Neural progenitor cell (in vitro differentiated cells): ENCODE data around the gene PLVAP. TPM values are rescaled to one million over a fixed set of nuclear protein-coding genes. Genes with fewer than 3 reads are reported as not detected.
A peak's percentile ranks its signal among the peaks of the same experiment; 100 is the strongest.

ENCODE experiments used
- DNase-seq: peaks from one replicate; pipeline ENCODE4 v3.0.0-alpha.2; 2016; ENCODE audit warnings: low spot score
- H2AFZ ChIP-seq: fragments of 200-600 bp; sonication (generic); replicated peaks from 2 replicates; pipeline ENCODE4 v1.6.1; 2016; ENCODE audit warnings: antibody characterized with exemption
- H3F3A ChIP-seq: fragments of 200-600 bp; sonication (generic); 2 replicates; pipeline ENCODE4 v1.6.1; 2016; ENCODE audit warnings: antibody characterized with exemption, low read depth
- H3K27ac ChIP-seq: fragments of 200-600 bp; sonication (generic); 2 replicates; pipeline ENCODE4 v1.5.1; 2016; ENCODE audit warnings: mild to moderate bottlenecking
- H3K27me3 ChIP-seq: fragments of 200-600 bp; sonication (generic); 2 replicates; pipeline ENCODE4 v1.6.1; 2016; ENCODE audit warnings: mild to moderate bottlenecking, moderate library complexity
- H3K36me3 ChIP-seq: fragments of 200-600 bp; sonication (generic); 2 replicates; pipeline ENCODE4 v1.5.1; 2016
- H3K4me1 ChIP-seq: fragments of 200-600 bp; sonication (generic); 2 replicates; pipeline ENCODE4 v1.6.1; 2016; ENCODE audit warnings: mixed run types
- H3K4me2 ChIP-seq: fragments of 200-600 bp; sonication (generic); 2 replicates; pipeline ENCODE4 v1.6.1; 2016
- H3K4me3 ChIP-seq: fragments of 200-600 bp; sonication (generic); 2 replicates; pipeline ENCODE4 v1.5.1; 2016
- H3K79me2 ChIP-seq: fragments of 200-600 bp; sonication (generic); 2 replicates; pipeline ENCODE4 v1.6.1; 2016; ENCODE audit warnings: low read depth
- H3K9ac ChIP-seq: fragments of 200-600 bp; sonication (generic); 2 replicates; pipeline ENCODE4 v1.6.1; 2016
- H3K9me3 ChIP-seq: fragments of 200-600 bp; sonication (generic); 2 replicates; pipeline ENCODE4 v1.5.1; 2016; ENCODE audit warnings: low read depth
- H4K20me1 ChIP-seq: fragments of 200-600 bp; sonication (generic); 2 replicates; pipeline ENCODE4 v1.6.1; 2016; ENCODE audit warnings: low read depth
- H3K27ac Mint-ChIP-seq: 3 replicates; pipeline ENCODE4 v1.8.0; 2021; ENCODE audit warnings: mixed read lengths
- H3K27me3 Mint-ChIP-seq: 2 replicates; pipeline ENCODE4 v1.8.0; 2022; ENCODE audit warnings: low read depth, mild to moderate bottlenecking, inconsistent platforms, moderate library complexity, mixed read lengths; ENCODE audit not compliant: insufficient read depth
- H3K36me3 Mint-ChIP-seq: 3 replicates; pipeline ENCODE4 v1.8.0; 2021; ENCODE audit warnings: mixed read lengths
- H3K4me1 Mint-ChIP-seq: 3 replicates; pipeline ENCODE4 v1.8.0; 2021; ENCODE audit warnings: mixed read lengths
- H3K4me3 Mint-ChIP-seq: 3 replicates; pipeline ENCODE4 v1.8.0; 2021; ENCODE audit warnings: mild to moderate bottlenecking, moderate library complexity, mixed read lengths
- H3K9me3 Mint-ChIP-seq: 3 replicates; pipeline ENCODE4 v1.8.0; 2020; ENCODE audit warnings: mixed read lengths
- CTCF ChIP-seq: fragments of 200-600 bp; sonication (generic); IDR thresholded peaks from 2 replicates; pipeline ENCODE4 v1.5.1; 2017; ENCODE audit warnings: antibody characterized with exemption, mild to moderate bottlenecking
- EZH2 ChIP-seq: fragments of 200-600 bp; sonication (generic); IDR thresholded peaks from 2 replicates; pipeline ENCODE4 v1.6.1; 2017; ENCODE audit warnings: antibody characterized with exemption, mild to moderate bottlenecking, moderate library complexity
- EZH2phosphoT487 ChIP-seq: fragments of 200-600 bp; sonication (generic); IDR thresholded peaks from 2 replicates; pipeline ENCODE4 v1.6.1; 2017; ENCODE audit warnings: antibody characterized with exemption
- total RNA-seq: library from RNA; depleted of rRNA; stranded (reverse); fragments of >200 nt; gene quantifications from 2 replicates; pipeline ENCODE4 v1.2.3, GENCODE V29; 2015; ENCODE audit warnings: low replicate concordance

The PLVAP gene
- total RNA-seq, 1 donor from 2014 or later, result 0.11 TPM

DNA sequence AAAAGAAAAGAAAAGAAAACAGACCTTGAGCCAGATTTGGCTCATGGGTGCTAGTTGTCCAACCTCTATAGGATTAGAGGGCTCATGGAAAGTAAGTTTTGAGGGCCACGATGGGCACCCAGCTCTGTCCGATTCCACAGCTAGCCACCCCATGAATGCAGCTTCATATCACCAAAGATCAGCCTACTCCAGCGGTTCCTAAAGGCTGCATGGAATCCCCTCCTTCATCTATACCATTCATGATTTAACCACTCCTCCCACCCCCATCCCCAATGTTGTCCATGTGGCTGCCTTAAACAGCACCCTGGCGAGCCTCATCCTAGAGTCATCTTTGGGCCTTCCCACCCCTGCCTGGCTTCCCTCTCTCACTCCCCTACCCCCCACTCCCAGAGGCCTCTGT, 44.8 kb upstream of the PLVAP start:
- DNase-seq, result no peak
- TF ChIP-seq EZH2phosphoT487 (no peak), EZH2 (no peak), CTCF (no peak)
- Histone ChIP-seq H3K4me3 (no peak overlapping the region), H3K4me2 (no peak overlapping the region), H3K27me3 (no peaks in the 10 kb centered on the region), H3K36me3 (no peaks in the 10 kb centered on the region), H3K79me2 (no peaks in the 10 kb centered on the region), H3K9me3 (no peaks in the 10 kb centered on the region), H3K27ac (no peak overlapping the region), H3F3A (peaks cover 38% of the 10 kb centered on the region), H3K9ac (no peak overlapping the region), H3K4me1 (peaks cover 5% of the 10 kb centered on the region), H4K20me1 (no peaks in the 10 kb centered on the region), H2AFZ (no peak overlapping the region)
- Mint-ChIP-seq H3K4me1 (peaks cover 24% of the 10 kb centered on the region), H3K27me3 (peaks cover 5% of the 10 kb centered on the region), H3K27ac (no peak overlapping the region), H3K36me3 (peaks cover 2% of the 10 kb centered on the region), H3K4me3 (peak overlapping the region; percentile 50), H3K9me3 (no peaks in the 10 kb centered on the region)

- H3K4me1 Mint-ChIP-seq, result peaks cover 28% of the 10 kb centered on the region
- Histone ChIP-seq H3K4me3 (peak overlapping the region; percentile 87), H3K4me1 (peaks cover 11% of the 10 kb centered on the region), H3K27me3 (no peaks in the 10 kb centered on the region), H3F3A (peaks cover 51% of the 10 kb centered on the region), H2AFZ (peak overlapping the region; percentile 85), H3K4me2 (peak overlapping the region; percentile 84), H3K27ac (no peak overlapping the region), H3K9ac (no peak overlapping the region), H3K79me2 (no peaks in the 10 kb centered on the region), H3K36me3 (no peaks in the 10 kb centered on the region), H3K9me3 (no peaks in the 10 kb centered on the region), H4K20me1 (no peaks in the 10 kb centered on the region)
- peak overlapping the region; percentile 93 for H3K4me3 Mint-ChIP-seq
- H3K36me3 Mint-ChIP-seq, result peaks cover 2% of the 10 kb centered on the region
- no peaks in the 10 kb centered on the region for H3K9me3 Mint-ChIP-seq
- H3K27me3 Mint-ChIP-seq, result peaks cover 6% of the 10 kb centered on the region
- peak; percentile 77 for DNase-seq
- no peak overlapping the region for H3K27ac Mint-ChIP-seq
- TF ChIP-seq CTCF (peak; percentile 32), EZH2 (no peak), EZH2phosphoT487 (no peak)
Measured at GRCh38 chr19:17420475-17420924, 43.4 kb upstream of the PLVAP start.

- peaks cover 9% of the 10 kb centered on the region for H3K27me3 Mint-ChIP-seq
- Histone ChIP-seq H3K4me1 (peaks cover 18% of the 10 kb centered on the region), H3K4me3 (peak within 1 kb of the TSS; percentile 87), H4K20me1 (no peaks in the 10 kb centered on the region), H3K27me3 (no peaks in the 10 kb centered on the region), H3K36me3 (no peaks in the 10 kb centered on the region), H3F3A (peaks cover 56% of the 10 kb centered on the region), H3K9ac (no peak within 1 kb of the TSS), H3K9me3 (no peaks in the 10 kb centered on the region), H2AFZ (peak within 1 kb of the TSS; percentile 85), H3K4me2 (peak within 1 kb of the TSS; percentile 84), H3K27ac (peak within 1 kb of the TSS; percentile 5), H3K79me2 (no peaks in the 10 kb centered on the region)
- peaks cover 2% of the 10 kb centered on the region for H3K36me3 Mint-ChIP-seq
- TF ChIP-seq EZH2phosphoT487 (no peak), EZH2 (peak; percentile 32)
- DNase-seq, result peak; percentile 99
- peak within 1 kb of the TSS; percentile 84 for H3K27ac Mint-ChIP-seq
- no peaks in the 10 kb centered on the region for H3K9me3 Mint-ChIP-seq
- peaks cover 30% of the 10 kb centered on the region for H3K4me1 Mint-ChIP-seq
- peak within 1 kb of the TSS; percentile 93 for H3K4me3 Mint-ChIP-seq
Measured at GRCh38 chr19:17419621-17420474, 42.7 kb upstream of the PLVAP start, which contains the start of gene MVB12A. Gene MVB12A, plus strand, starts transcription at chr19:17420047. Its CDS starts 89 bp downstream, at chr19:17420136.
